Testis (tissue), 3 donors: ENCODE data around the gene FOXK1. TPM values are rescaled to one million over a fixed set of nuclear protein-coding genes. Genes with fewer than 3 reads are reported as not detected.

ENCODE experiments used
- DNase-seq: peaks from one replicate; pipeline ENCODE4 v3.0.0-alpha.2; 2019
- H3K27ac ChIP-seq, 2 donors: fragments of 200-600 bp; sonication (generic); one replicate each; pipeline ENCODE4 v1.5.1; 2019
- H3K27me3 ChIP-seq: fragments of 200-600 bp; sonication (generic); one replicate; pipeline ENCODE4 v1.5.1; 2019
- H3K36me3 ChIP-seq: fragments of 200-600 bp; sonication (generic); one replicate; pipeline ENCODE4 v1.5.1; 2017; ENCODE audit warnings: low read depth; ENCODE audit errors: missing control alignments
- H3K4me1 ChIP-seq: fragments of 200-600 bp; sonication (generic); one replicate; pipeline ENCODE4 v1.5.1; 2019
- H3K4me3 ChIP-seq, 2 donors: fragments of 200-600 bp; sonication (generic); one replicate each; pipeline ENCODE4 v1.5.1; 2017 to 2019
- H3K9me3 ChIP-seq: fragments of 200-600 bp; sonication (generic); one replicate; pipeline ENCODE4 v1.5.1; 2017
- CTCF ChIP-seq, 3 experiments: fragments of 450-650 bp in 2 of 3; fragments of 200-600 bp in 1 of 3; sonication (generic) in 1 of 3; IDR thresholded peaks; one replicate each; pipeline ENCODE4 v1.5.1; 2016 to 2019; ENCODE audit warnings: antibody characterized with exemption in 3 of 3, mild to moderate bottlenecking in 2 of 3, moderate library complexity in 1 of 3
- POLR2A ChIP-seq: fragments of 450-650 bp; IDR thresholded peaks from one replicate; pipeline ENCODE4 v1.6.1; 2017; ENCODE audit warnings: antibody characterized with exemption, mild to moderate bottlenecking, moderate library complexity
- WGBS, 2 donors: methylation state at CpG; one replicate each; pipeline ENCODE4 v1.1.5; 2018; 5-methylcytosine and 5-hydroxymethylcytosine counted together
- intact Hi-C: fragments of 100-400 bp; cut with DNase I; formaldehyde crosslinking; loops from one replicate; pipeline ENCODE4 v1.15.1; 2023; ENCODE audit warnings: low total_unique reads
- polyA plus RNA-seq: library from polyadenylated mRNA; stranded (reverse); fragments of 350-450 nt; fragmentation: Illumina TruSeq; extraction: RNeasy Lipid Tissue Mini Kit (QIAGEN cat#74804); gene quantifications from one replicate; pipeline ENCODE4 v1.2.3, GENCODE V29; 2014; ENCODE audit warnings: low read depth, low replicate concordance; ENCODE audit not compliant: insufficient read depth
- total RNA-seq, 2 donors: library from RNA; depleted of rRNA; stranded (reverse); fragments of >200 nt; gene quantifications; one replicate each; pipeline ENCODE4 v1.2.3, GENCODE V29; 2016

FOXK1 gene
- total and polyA plus RNA-seq, 3 donors from 2014 or later = 21.9 to 65.2 (median 56.7) TPM

- Histone ChIP-seq H3K9me3 (no peaks in the 10 kb centered on the region), H3K4me3 (peak overlapping the region in 1 of 2 donors; percentile 37), H3K4me1 (peaks cover 13% of the 10 kb centered on the region), H3K27ac (peak overlapping the region; percentile 71 to 72), H3K36me3 (no peaks in the 10 kb centered on the region), H3K27me3 (no peaks in the 10 kb centered on the region)
- intact Hi-C loops = loop anchor here (5.0 to 10.0 kb wide), 2 partner anchors 39 to 63 kb away; no protein-coding TSS in a partner anchor
- no peak for DNase-seq
- TF ChIP-seq CTCF (IDR thresholded peaks at IDR 0.05) (no peak), POLR2A (no peak)
- WGBS, 2 donors = 69 to 71% methylated on average over 6 of the region's 6 CpGs
Measured at GRCh38 chr7:4681218-4681851, 760 bp upstream of the FOXK1 start.

GRCh38 chr7:4682621-4683042 lies 537 bp downstream of the FOXK1 start:
- intact Hi-C loops = loop anchor here (5.0 to 10.0 kb wide), 2 partner anchors 40 to 62 kb away; no protein-coding TSS in a partner anchor
- Histone ChIP-seq H3K4me1 (peaks cover 15% of the 10 kb centered on the region), H3K9me3 (no peaks in the 10 kb centered on the region), H3K36me3 (no peaks in the 10 kb centered on the region), H3K4me3 (peak overlapping the region; percentile 80 to 93), H3K27ac (peak overlapping the region; percentile 92 to 95), H3K27me3 (no peaks in the 10 kb centered on the region)
- no peak for DNase-seq
- WGBS, 2 donors = 0% methylated on average over 40 of the region's 47 CpGs; no CpG with 5 or more reads in 1 of the 2 donors
- TF ChIP-seq POLR2A (no peak), CTCF (IDR thresholded peaks at IDR 0.05) (no peak)

GRCh38 chr7:4683043-4683883 lies 1.2 kb downstream of the FOXK1 start:
- intact Hi-C loops = loop anchor here (5.0 to 10.0 kb wide), 2 partner anchors 41 to 62 kb away; no protein-coding TSS in a partner anchor
- DNase-seq = no peak
- TF ChIP-seq CTCF (IDR thresholded peaks at IDR 0.05) (no peak), POLR2A (no peak)
- Histone ChIP-seq H3K27ac (peak overlapping the region; percentile 92 to 95), H3K9me3 (no peaks in the 10 kb centered on the region), H3K4me3 (peak overlapping the region; percentile 80 to 93), H3K27me3 (no peaks in the 10 kb centered on the region), H3K36me3 (no peaks in the 10 kb centered on the region), H3K4me1 (peaks cover 16% of the 10 kb centered on the region)
- 0 to 2% methylated on average over 4 to 23 of the region's 23 CpGs for WGBS, 2 donors

- Histone ChIP-seq H3K4me1 (peaks cover 16% of the 10 kb centered on the region), H3K4me3 (peak overlapping the region; percentile 80 to 93), H3K9me3 (no peaks in the 10 kb centered on the region), H3K27ac (peak overlapping the region; percentile 92 to 95), H3K27me3 (no peaks in the 10 kb centered on the region), H3K36me3 (no peaks in the 10 kb centered on the region)
- TF ChIP-seq POLR2A (no peak), CTCF (IDR thresholded peaks at IDR 0.05) (peak in 1 of 3 experiments; percentile 5)
- WGBS, 2 donors = 8 to 15% methylated on average over 15 to 16 of the region's 16 CpGs
- intact Hi-C loops = loop anchor here (5.0 to 10.0 kb wide), 2 partner anchors 42 to 61 kb away; no protein-coding TSS in a partner anchor
- peak; percentile 69 for DNase-seq
Measured at GRCh38 chr7:4683884-4684565, 1.9 kb downstream of the FOXK1 start.
